Body of pancreas (tissue), 4 donors: ENCODE data around the gene RSPH1. TPM values are rescaled to one million over a fixed set of nuclear protein-coding genes. Genes with fewer than 3 reads are reported as not detected.

ENCODE experiments used
- ATAC-seq: fragments of 150-250 bp; one replicate; pipeline ENCODE4 v1.9.1; 2016
- DNase-seq, 4 donors: peaks; one replicate each; pipeline ENCODE4 v3.0.0-alpha.2; 2019
- H3K27ac ChIP-seq, 4 donors: fragments of 200-600 bp; sonication (generic); 1 replicate in 3 of 4; 2 replicates in 1 of 4; pipeline versions ENCODE4 v1.5.1 to v1.6.1; 2016 to 2019; ENCODE audit warnings: mild to moderate bottlenecking in 1 of 4, mixed read lengths in 1 of 4, moderate library complexity in 1 of 4
- H3K27me3 ChIP-seq, 2 donors: fragments of 200-600 bp; sonication (generic); one replicate each; pipeline ENCODE4 v1.6.0; 2016; ENCODE audit warnings: mild to moderate bottlenecking in 1 of 2
- H3K36me3 ChIP-seq, 2 donors: fragments of 200-600 bp; sonication (generic); replicated peaks in 1 of 2; 2 replicates each; pipeline ENCODE4 v1.5.1; 2016; ENCODE audit warnings: low read depth in 2 of 2; ENCODE audit not compliant: insufficient read depth in 1 of 2
- H3K4me1 ChIP-seq: fragments of 200-600 bp; sonication (generic); one replicate; pipeline ENCODE4 v1.6.0; 2016
- H3K4me3 ChIP-seq, 2 donors: fragments of 200-600 bp; sonication (generic); 1 replicate in 1 of 2; 2 replicates in 1 of 2; pipeline ENCODE4 v1.5.1; 2016 to 2019
- H3K9me3 ChIP-seq, 3 donors: fragments of 200-600 bp; sonication (generic); 1 replicate in 2 of 3; 2 replicates in 1 of 3; pipeline ENCODE4 v1.5.1; 2016
- CTCF ChIP-seq, 7 experiments: fragments of 450-650 bp in 4 of 7; fragments of 200-600 bp in 3 of 7; sonication (generic) in 3 of 7; IDR thresholded peaks; one replicate each; pipeline ENCODE4 v1.5.1; 2016 to 2019; ENCODE audit warnings: antibody characterized with exemption in 7 of 7
- POLR2A ChIP-seq, 3 donors: fragments of 450-650 bp; IDR thresholded peaks; one replicate each; pipeline ENCODE4 v1.6.1; 2016; ENCODE audit warnings: antibody characterized with exemption in 3 of 3, mild to moderate bottlenecking in 2 of 3
- WGBS, 2 donors: methylation state at CpG; one replicate each; pipeline ENCODE4 v1.1.5; 2017; 5-methylcytosine and 5-hydroxymethylcytosine counted together
- intact Hi-C: fragments of 100-400 bp; cut with DNase I; formaldehyde crosslinking; loops from one replicate; pipeline ENCODE4 v1.15.1; 2023
- total RNA-seq, 2 donors: library from RNA; depleted of rRNA; stranded (reverse); fragments of >200 nt; gene quantifications; one replicate each; pipeline ENCODE4 v1.1.0, GENCODE V29; 2016

The RSPH1 gene
- total RNA-seq, 2 donors from 2014 or later: 1.6 to 2.3 TPM

GRCh38 chr21:42505090-42505726 is 9.2 kb upstream of the RSPH1 start:
- Histone ChIP-seq H3K27me3 (no peaks in the 10 kb centered on the region), H3K36me3 (no peaks in the 10 kb centered on the region), H3K9me3 (no peaks in the 10 kb centered on the region), H3K4me1 (no peaks in the 10 kb centered on the region), H3K4me3 (no peak overlapping the region), H3K27ac (no peak overlapping the region)
- TF ChIP-seq POLR2A (IDR thresholded peaks at IDR 0.05) (no peak), CTCF (IDR thresholded peaks at IDR 0.05) (no peak)
- 43% methylated on average over 3 of the region's 3 CpGs for WGBS, 2 donors
- intact Hi-C loops: no loop called here
- DNase-seq (no peak), ATAC-seq (no peak)

GRCh38 chr21:42503711-42504110 is 7.7 kb upstream of the RSPH1 start:
- TF ChIP-seq CTCF (IDR thresholded peaks at IDR 0.05) (no peak), POLR2A (IDR thresholded peaks at IDR 0.05) (no peak)
- intact Hi-C loops: no loop called here
- H3K36me3 ChIP-seq: no peaks in the 10 kb centered on the region
- no peak overlapping the region for H3K27ac ChIP-seq
- no peak overlapping the region for H3K4me3 ChIP-seq
- no peaks in the 10 kb centered on the region for H3K27me3 ChIP-seq
- no peaks in the 10 kb centered on the region for H3K4me1 ChIP-seq
- H3K9me3 ChIP-seq: no peaks in the 10 kb centered on the region
- WGBS, 2 donors: 79 to 82% methylated on average over 4 of the region's 4 CpGs
- ATAC-seq (no peak), DNase-seq (no peak)

GRCh38 chr21:42500736-42501135 is 4.7 kb upstream of the RSPH1 start:
- ATAC-seq: no peak
- Histone ChIP-seq H3K4me1 (peaks cover 9% of the 10 kb centered on the region), H3K4me3 (no peak overlapping the region), H3K27ac (no peak overlapping the region), H3K27me3 (no peaks in the 10 kb centered on the region), H3K9me3 (no peaks in the 10 kb centered on the region), H3K36me3 (no peaks in the 10 kb centered on the region)
- TF ChIP-seq CTCF (IDR thresholded peaks at IDR 0.05) (no peak), POLR2A (IDR thresholded peaks at IDR 0.05) (no peak)
- intact Hi-C loops: no loop called here
- no peak for DNase-seq
- 44 to 46% methylated on average over 5 of the region's 5 CpGs for WGBS, 2 donors

DNA sequence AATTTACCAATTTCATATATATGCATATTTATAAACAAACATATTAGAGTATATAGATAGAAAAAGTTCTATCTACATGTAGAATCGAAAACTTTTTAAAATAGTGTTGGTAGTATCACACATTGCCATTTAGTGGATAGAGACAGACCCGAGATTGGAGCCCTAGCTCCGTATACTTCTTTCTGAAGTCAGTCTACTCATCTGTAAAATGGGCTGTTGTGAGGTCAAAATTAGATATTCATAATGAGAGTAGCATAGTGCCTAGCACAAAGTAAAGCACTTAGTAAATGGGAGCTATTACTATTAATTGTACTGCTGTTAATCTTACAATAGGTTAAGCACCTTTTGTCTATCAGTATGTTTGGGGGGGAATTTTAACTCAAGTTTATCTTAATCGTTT is 4.2 kb upstream of the RSPH1 start:
- H3K9me3 ChIP-seq: no peaks in the 10 kb centered on the region
- ATAC-seq: no peak
- intact Hi-C loops: no loop called here

More for the DNA sequence above, 4.2 kb upstream of the RSPH1 start:
- H3K27me3 ChIP-seq: no peaks in the 10 kb centered on the region
- TF ChIP-seq POLR2A (IDR thresholded peaks at IDR 0.05) (no peak), CTCF (IDR thresholded peaks at IDR 0.05) (no peak)
- no peak overlapping the region for H3K27ac ChIP-seq
- no peak overlapping the region for H3K4me3 ChIP-seq
- WGBS, 2 donors: 66 to 81% methylated on average over 4 of the region's 4 CpGs
- H3K36me3 ChIP-seq: no peaks in the 10 kb centered on the region
- H3K4me1 ChIP-seq: peaks cover 14% of the 10 kb centered on the region
- DNase-seq: no peak
